Osteocyte (in vitro differentiated cells): Measurements from ENCODE around the gene AP3S2. TPM values are rescaled to one million over a fixed set of nuclear protein-coding genes. Genes with fewer than 3 reads are reported as not detected.

Source experiments
- DNase-seq: peaks from one replicate; pipeline ENCODE4 v3.0.0; 2021; ENCODE audit warnings: mixed read lengths; ENCODE audit not compliant: unreplicated experiment; ENCODE audit errors: extremely low spot score
- H3K27ac Mint-ChIP-seq: one replicate; pipeline ENCODE4 v1.8.0; 2021; ENCODE audit warnings: mild to moderate bottlenecking, mixed read lengths; ENCODE audit not compliant: unreplicated experiment
- H3K27me3 Mint-ChIP-seq: one replicate; pipeline ENCODE4 v1.8.0; 2021; ENCODE audit warnings: mixed read lengths; ENCODE audit not compliant: unreplicated experiment
- H3K36me3 Mint-ChIP-seq: one replicate; pipeline ENCODE4 v1.8.0; 2021; ENCODE audit warnings: mixed read lengths; ENCODE audit not compliant: unreplicated experiment
- H3K4me1 Mint-ChIP-seq: one replicate; pipeline ENCODE4 v1.8.0; 2021; ENCODE audit warnings: mixed read lengths; ENCODE audit not compliant: unreplicated experiment
- H3K4me3 Mint-ChIP-seq: one replicate; pipeline ENCODE4 v1.8.0; 2021; ENCODE audit warnings: mild to moderate bottlenecking, moderate library complexity, mixed read lengths; ENCODE audit not compliant: unreplicated experiment
- H3K9me3 Mint-ChIP-seq: one replicate; pipeline ENCODE4 v1.8.0; 2021; ENCODE audit warnings: mixed read lengths; ENCODE audit not compliant: unreplicated experiment
- total RNA-seq: library from RNA; stranded (reverse); gene quantifications from 2 replicates; pipeline ENCODE4 v1.2.1, GENCODE V29; 2021
- TF ChIP-seq, protein P1 (sequence below): fragments of 200-600 bp; sonication (generic); IDR thresholded peaks from 2 replicates; pipeline ENCODE4 v1.5.0; 2021; ENCODE audit warnings: antibody characterized with exemption, mild to moderate bottlenecking, moderate library complexity

The AP3S2 gene
- total RNA-seq, 1 donor from 2014 or later: 26.9 TPM

DNA sequence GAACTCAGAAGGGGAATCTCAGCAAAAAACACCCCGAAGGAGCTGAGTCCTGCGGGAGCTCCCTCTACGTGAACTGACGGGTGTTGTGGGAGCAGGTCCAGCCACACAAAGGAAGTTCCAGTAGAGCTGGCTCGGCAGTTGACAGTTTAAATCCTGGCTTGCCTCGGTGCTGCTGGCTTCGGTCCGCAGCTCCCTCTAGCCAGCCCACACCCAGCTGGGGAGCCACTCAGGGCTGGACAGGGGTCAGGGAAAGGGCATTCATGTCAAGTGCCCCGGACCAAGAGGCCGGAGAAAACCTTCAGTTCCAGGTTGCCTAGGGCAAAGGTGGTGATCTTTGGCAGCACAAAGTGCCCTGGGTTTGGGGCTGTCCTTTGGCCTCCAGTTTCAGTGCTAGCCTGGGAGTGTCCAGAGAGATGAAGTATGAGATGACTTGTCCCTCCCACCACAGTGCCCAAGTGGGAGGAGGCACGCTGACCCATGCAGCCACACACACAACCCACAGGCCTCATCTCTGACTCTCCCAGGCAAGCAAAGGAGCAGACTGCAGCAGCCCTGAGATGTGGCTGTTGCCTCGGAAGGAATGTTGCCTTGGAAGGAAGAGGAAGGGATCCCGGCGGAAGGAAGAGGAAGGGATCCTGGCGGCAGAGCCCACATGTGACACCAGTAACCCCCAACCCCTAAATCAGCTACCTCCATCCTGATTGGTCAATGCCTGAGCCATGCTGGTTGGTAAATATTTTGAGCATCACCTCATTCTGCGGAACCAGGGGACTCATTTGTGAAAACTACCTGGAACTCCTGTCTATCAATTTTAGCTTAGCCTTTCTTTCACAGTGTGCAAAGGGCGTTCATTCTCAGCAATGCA lies 65.3 kb downstream of the AP3S2 start:
- Mint-ChIP-seq H3K27ac (peak overlapping the region; percentile 72), H3K4me1 (peaks cover 57% of the 10 kb centered on the region), H3K36me3 (peaks cover 5% of the 10 kb centered on the region), H3K9me3 (no peaks in the 10 kb centered on the region), H3K27me3 (no peaks in the 10 kb centered on the region), H3K4me3 (no peak overlapping the region)
- TF ChIP-seq, protein P1, sequence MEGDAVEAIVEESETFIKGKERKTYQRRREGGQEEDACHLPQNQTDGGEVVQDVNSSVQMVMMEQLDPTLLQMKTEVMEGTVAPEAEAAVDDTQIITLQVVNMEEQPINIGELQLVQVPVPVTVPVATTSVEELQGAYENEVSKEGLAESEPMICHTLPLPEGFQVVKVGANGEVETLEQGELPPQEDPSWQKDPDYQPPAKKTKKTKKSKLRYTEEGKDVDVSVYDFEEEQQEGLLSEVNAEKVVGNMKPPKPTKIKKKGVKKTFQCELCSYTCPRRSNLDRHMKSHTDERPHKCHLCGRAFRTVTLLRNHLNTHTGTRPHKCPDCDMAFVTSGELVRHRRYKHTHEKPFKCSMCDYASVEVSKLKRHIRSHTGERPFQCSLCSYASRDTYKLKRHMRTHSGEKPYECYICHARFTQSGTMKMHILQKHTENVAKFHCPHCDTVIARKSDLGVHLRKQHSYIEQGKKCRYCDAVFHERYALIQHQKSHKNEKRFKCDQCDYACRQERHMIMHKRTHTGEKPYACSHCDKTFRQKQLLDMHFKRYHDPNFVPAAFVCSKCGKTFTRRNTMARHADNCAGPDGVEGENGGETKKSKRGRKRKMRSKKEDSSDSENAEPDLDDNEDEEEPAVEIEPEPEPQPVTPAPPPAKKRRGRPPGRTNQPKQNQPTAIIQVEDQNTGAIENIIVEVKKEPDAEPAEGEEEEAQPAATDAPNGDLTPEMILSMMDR: no peak
- no peak for DNase-seq

DNA sequence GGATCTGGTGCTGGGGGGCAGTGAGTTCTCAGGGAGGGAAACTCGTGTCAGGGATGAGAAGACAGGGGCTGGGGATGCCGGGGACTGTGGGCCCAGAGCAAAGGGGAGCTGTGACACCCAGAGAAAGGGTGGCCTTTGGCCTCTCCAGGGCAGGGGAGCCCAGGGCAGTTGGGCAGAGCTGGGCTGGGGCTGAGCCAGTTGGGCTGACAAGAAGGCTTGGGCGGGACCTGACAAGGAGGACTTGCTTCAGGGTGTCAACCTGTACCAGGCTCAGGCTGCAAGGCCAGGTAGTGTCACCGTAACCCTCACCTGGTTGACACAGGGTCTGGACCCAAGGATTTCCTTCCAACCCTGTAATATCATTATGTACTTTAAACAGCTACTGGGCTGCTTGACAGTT lies 66.0 kb downstream of the AP3S2 start:
- Mint-ChIP-seq H3K27ac (peak overlapping the region; percentile 72), H3K4me3 (no peak overlapping the region), H3K9me3 (no peaks in the 10 kb centered on the region), H3K36me3 (no peaks in the 10 kb centered on the region), H3K4me1 (peaks cover 63% of the 10 kb centered on the region), H3K27me3 (no peaks in the 10 kb centered on the region)
- TF ChIP-seq, protein P1: no peak
- DNase-seq: no peak

DNA sequence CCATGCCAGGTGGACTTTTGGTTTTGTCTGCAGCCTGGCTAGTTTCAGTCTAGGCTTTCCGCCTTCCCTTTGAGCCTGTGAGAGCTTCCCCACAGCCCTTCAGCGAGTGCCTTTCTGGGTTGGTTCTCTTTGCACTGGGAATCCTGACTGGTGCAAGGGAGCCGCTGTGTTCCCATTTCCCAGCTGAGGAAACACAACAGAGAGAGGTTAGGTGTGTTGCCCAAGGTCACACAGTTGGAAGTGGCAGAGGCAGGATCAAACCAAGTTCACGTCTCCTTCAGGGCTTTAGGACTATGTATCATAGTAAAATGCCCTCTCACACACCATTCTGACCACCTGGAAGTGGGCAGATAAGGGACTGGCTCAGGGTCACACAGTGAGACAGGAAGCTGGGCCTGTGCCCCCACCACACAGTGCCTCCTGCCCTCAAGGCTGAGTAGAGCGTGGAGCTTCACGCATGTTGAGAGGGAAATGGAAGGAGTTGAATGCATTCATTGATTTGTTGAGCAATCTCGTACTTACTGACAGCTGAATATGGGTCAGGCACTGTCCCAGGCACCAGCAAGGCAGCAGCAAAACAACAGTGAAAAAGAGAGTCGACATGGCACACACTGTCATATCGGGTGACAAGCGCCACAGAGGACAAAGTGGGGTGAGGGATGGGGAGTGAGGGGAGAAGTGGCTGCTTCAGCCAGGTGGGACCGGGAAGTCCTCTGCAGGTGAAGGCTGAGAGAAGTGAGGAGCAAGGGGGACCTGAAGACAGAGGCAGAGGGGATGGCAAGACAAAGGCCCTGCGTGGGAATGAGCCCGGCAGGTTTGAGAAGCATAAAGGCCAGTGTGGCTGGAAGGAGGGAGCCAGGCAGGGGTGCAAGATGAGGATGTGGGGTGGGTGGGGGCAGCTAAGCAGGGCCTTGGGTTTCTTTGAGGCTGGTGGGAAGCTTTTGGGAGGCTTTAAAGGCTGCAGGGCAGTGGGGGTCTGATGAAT lies 66.8 kb downstream of the AP3S2 start:
- Mint-ChIP-seq H3K9me3 (no peaks in the 10 kb centered on the region), H3K27me3 (no peaks in the 10 kb centered on the region), H3K36me3 (no peaks in the 10 kb centered on the region), H3K27ac (peak overlapping the region; percentile 1), H3K4me1 (peaks cover 72% of the 10 kb centered on the region), H3K4me3 (no peak overlapping the region)
- DNase-seq: no peak
- TF ChIP-seq, protein P1: no peak

DNA sequence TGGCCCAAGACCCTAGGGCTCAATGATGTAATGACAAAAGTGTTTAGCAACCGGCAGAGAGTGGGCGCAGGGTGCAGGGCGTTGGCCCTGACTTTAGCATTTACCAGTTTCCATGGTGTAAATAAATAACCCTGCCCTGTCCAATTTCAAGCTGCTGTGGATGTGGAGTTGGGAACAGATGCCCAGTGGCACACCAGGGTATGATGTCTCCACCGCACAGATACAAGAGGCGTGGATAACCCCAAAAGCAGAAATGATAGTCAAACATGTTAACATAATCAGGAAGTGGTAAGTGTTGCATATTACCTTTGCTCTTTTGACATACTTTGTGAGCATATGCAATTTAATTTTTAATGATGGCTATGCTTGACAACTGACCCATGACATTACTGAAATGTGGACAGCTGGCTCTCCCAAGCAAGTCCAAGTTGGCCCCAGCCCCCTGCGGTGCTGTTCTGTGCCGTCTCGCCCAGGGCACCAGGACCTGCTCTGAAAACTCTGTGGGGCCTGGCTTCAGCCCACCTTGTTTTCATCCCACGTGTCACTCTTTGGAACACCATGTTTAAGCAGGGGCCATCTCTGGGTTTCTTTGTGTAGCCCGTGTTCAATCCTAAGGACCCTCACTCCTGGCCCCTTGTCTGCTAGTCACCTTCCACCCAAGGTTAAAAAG lies 68.4 kb downstream of the AP3S2 start:
- Mint-ChIP-seq H3K27me3 (no peaks in the 10 kb centered on the region), H3K36me3 (no peaks in the 10 kb centered on the region), H3K27ac (no peak overlapping the region), H3K9me3 (no peaks in the 10 kb centered on the region), H3K4me1 (peaks cover 83% of the 10 kb centered on the region), H3K4me3 (no peak overlapping the region)
- no peak for DNase-seq
- TF ChIP-seq, protein P1: no peak
